Epithelial cell of esophagus (primary cell): ENCODE data around the gene INSRR.

Experiments
- DNase-seq: peaks from one replicate; pipeline ENCODE4 v3.0.0; 2010; ENCODE audit warnings: low read depth
- H3K4me3 ChIP-seq: 2 replicates; pipeline ENCODE4 v1.5.1; 2011; ENCODE audit warnings: mild to moderate bottlenecking, low read length, control low read depth
- TF ChIP-seq, protein P1 (sequence below): IDR thresholded peaks from 2 replicates; pipeline ENCODE4 v1.5.1; 2011; ENCODE audit warnings: low read depth, mild to moderate bottlenecking, low read length, control low read depth, inconsistent platforms; ENCODE audit not compliant: insufficient read depth; ENCODE audit errors: missing control alignments

The INSRR gene

DNA sequence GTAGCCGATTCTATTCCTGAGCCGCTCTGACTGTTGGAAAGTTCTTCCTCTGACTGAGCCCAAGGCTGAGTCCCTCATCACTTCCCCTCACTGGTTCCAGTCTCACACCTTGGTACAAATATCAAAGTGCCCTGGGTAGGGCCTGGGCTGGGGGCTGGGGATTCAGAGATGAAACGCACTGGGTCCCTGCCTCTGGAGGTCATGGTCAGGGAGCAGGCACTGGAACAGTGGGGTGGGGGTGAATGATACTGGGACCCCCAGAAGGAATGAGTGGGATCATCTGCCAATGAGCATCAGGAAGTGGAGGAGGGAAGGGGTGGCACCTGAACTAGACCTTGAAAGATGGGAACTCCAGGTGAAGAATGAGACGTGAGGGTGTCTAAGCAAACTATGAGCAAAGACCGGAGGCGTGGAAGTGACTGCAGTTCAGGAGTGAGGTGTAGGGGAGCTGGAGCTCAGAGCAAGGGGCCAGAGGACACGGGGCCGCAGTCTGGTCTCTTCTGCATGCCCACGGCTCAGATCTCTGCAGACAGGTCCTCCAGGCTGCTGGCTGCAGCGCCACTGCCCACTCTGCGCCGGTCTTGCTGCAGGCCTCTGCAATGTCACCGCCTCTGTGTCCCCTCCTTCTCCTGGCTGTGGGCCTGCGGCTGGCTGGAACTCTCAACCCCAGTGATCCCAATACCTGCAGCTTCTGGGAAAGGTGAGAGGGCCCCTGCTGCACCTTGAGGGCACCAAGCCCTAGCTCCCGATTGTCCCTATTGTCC is 44.6 kb upstream of the INSRR start:
- H3K4me3 ChIP-seq: no peak overlapping the region
- no peak for DNase-seq
- TF ChIP-seq, protein P1, sequence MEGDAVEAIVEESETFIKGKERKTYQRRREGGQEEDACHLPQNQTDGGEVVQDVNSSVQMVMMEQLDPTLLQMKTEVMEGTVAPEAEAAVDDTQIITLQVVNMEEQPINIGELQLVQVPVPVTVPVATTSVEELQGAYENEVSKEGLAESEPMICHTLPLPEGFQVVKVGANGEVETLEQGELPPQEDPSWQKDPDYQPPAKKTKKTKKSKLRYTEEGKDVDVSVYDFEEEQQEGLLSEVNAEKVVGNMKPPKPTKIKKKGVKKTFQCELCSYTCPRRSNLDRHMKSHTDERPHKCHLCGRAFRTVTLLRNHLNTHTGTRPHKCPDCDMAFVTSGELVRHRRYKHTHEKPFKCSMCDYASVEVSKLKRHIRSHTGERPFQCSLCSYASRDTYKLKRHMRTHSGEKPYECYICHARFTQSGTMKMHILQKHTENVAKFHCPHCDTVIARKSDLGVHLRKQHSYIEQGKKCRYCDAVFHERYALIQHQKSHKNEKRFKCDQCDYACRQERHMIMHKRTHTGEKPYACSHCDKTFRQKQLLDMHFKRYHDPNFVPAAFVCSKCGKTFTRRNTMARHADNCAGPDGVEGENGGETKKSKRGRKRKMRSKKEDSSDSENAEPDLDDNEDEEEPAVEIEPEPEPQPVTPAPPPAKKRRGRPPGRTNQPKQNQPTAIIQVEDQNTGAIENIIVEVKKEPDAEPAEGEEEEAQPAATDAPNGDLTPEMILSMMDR: no peak

DNA sequence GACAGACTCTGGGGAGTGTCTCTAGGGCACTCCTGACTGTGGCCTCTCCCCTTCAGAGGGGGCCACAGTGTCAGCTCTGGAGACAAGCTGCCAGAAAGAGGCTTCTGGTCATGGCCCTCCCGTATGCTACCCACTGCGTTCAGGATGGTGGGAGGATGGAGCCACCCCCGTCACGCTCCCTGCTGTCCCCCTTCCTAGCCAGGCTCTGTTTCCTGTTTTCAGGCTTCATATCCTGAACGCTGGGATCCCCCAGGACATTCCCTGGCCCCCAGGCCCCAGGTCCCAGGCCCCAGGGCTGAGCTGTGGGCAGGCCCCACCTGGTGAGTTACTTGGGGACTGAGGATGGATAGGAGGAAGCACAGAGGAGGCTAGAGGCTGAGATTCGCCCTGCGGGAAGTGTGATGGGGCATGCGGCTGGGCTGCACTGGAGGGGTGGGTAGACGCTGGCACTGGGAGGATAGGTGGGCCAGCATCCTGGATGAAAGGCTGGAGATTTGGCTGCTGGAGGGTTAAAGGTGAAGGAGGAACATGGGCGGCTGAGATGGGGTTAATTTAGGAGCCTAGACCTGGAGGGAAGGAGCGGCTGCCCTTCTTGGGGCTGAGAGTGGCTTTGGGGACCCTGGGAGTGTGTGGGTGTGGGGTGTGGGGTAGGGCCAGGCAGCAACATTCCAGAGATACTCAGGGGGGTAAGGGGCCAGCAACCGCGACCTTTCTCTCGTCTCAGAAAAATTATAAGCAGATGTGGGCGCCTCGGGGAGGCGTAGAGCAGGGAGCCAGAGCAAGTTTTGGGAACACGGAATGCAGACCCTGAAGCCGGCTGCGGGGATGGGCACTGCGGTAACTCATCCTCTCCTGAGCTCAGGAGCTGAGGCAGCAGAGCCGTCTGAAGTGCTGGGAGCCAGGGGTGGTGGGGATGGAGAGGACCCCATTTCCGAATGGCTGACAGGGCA is 43.3 kb upstream of the INSRR start:
- TF ChIP-seq, protein P1: no peak
- no peak overlapping the region for H3K4me3 ChIP-seq
- DNase-seq: no peak

DNA sequence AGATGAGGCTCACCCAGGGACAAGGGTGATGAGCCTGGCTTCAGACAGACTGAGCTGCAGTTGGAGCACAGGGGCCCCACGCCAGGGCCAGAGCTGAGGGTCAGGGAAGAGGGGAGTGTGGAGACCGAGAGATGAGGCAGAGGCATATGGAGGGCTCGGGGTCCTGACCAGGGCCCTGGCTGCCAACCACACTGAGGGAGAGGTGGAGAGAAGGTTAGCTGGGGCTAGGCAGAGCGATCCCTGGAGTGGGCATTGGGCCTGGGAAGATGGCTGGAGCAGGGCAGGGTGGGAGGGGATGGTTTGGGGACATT is 42.6 kb upstream of the INSRR start:
- DNase-seq: no peak
- TF ChIP-seq, protein P1: no peak
- H3K4me3 ChIP-seq: no peak overlapping the region

DNA sequence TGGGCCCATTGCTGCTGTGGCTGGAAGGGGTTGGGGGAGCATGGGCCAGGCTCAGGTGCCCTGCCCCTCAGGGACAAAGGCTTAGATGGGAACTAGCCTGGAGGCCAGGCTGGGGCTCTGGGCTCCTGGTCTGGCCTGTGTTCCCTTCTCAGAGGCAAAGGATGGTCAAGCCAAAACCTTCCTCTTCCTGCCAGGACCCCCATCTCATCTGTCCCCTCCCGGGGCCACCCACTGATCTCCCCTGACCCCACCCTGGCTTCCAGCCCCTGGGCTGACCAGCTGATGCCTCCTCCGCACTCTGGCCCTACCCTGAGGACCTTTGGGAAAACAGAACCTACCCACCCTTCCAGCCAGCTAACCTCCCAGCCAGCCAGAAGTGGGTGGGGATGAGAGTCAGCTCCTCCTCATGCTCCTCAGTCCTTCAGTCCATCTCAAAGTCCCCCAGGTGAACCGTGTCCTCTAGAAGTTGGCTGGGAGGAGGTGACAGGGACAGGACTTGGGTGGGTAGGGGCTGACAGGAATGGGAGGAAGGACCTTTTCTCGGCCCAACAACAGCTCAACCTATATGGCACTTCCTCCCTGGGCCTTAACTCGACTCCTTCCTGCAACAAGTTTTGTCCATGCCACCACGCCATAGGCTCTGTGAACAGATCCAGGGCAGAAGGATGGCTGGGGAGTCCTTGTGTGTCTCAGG is 42.1 kb upstream of the INSRR start:
- no peak overlapping the region for H3K4me3 ChIP-seq
- no peak for DNase-seq
- TF ChIP-seq, protein P1: no peak

DNA sequence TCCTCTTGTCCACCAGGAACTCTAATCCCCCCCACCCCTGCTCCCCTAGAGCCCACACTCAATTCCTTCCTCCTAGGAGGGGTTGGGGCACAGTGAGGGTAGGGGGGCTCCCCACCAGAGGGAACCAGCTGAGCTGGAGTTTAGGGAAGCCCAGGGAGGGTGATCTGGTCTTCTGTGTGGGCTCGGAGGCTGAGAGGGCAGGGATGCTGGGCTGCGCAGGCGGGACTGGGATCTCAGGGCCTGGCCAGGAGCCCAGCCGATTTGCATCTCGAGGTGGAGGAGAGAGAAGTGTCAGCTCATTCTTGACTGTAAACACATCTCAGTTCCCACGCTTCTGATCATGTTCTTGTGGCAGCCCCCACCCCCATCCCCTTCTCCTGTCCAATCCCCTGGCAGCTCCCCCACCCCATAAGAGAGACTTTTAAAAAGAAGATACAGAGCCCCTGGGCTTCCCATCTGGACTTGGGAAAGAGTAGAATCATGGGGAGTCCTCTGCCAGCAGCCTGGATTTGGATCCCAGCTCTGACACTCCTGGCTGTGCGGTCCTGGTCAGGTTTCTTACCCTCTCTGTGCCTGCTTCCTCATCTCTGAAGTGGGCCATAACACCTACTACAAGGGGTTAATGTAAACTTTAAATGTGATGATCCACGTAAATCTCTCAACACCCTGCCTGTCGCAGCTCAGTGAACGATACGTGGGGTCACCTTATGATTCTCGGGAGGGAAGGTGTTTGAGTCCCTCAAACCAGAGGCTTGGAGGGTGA is 41.2 kb upstream of the INSRR start:
- no peak for DNase-seq
- TF ChIP-seq, protein P1: no peak
- H3K4me3 ChIP-seq: no peak overlapping the region

DNA sequence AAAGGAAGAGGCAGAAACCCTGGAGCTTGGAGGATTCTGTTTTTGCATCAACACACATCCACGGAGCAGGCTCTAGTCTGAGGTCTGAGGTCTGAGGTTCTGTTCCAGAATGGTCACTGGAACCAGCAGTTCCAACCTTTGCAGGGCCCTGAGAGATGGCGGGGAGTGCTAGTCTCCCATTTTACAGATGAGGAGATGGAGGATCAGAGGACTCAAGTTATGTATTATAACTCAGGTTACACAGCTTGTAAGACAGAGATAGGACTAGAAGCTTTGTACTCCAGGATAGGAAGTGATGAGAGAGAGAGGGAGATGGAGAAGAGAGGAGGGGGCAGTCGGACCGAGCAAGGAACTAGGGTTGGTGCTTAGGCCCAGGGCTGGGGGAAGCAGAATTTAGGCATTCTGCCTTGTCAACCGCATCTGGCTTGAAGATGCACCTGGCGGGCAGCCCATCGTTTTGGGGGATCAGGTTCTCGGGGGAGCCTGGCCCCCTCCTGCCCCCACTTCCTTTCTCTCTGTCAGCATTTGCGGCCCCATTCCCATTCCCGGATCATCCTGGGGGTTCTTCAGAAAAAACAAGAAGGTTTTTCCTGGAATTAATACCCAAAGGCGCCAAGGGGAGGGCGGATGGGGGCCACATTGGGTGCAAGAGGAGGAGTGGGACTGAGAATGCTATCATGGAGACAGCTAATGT is 40.2 kb upstream of the INSRR start:
- TF ChIP-seq, protein P1: no peak

More for the DNA sequence above, 40.2 kb upstream of the INSRR start:
- no peak for DNase-seq
- H3K4me3 ChIP-seq: no peak overlapping the region
